Skeletal muscle satellite cell (primary cell): Measurements from ENCODE around the gene RAB38.

Experiments used
- H3K27me3 ChIP-seq: 2 replicates; pipeline ENCODE4 v1.7.0; 2013; ENCODE audit warnings: low read length; ENCODE audit not compliant: control insufficient read depth, insufficient read depth
- H3K36me3 ChIP-seq: 2 replicates; pipeline ENCODE4 v1.7.0; 2013; ENCODE audit warnings: mild to moderate bottlenecking, control low read depth, low read length; ENCODE audit not compliant: insufficient read depth
- H3K4me1 ChIP-seq: 2 replicates; pipeline ENCODE4 v1.7.0; 2013; ENCODE audit warnings: low read length; ENCODE audit not compliant: control insufficient read depth, insufficient read depth
- H3K4me2 ChIP-seq: 2 replicates; pipeline ENCODE4 v1.7.0; 2013; ENCODE audit warnings: mild to moderate bottlenecking, low read length
- H3K4me3 ChIP-seq: 2 replicates; pipeline ENCODE4 v1.7.0; 2013; ENCODE audit warnings: low read length
- H3K9ac ChIP-seq: 2 replicates; pipeline ENCODE4 v1.7.0; 2013; ENCODE audit warnings: mild to moderate bottlenecking, low read depth, low read length, moderate library complexity
- H3K9me3 ChIP-seq: replicated peaks from 2 replicates; pipeline ENCODE4 v1.7.0; 2013; ENCODE audit warnings: mild to moderate bottlenecking, control low read depth, low read length

Gene RAB38

GRCh38 chr11:88169471-88169870 lies 5.8 kb downstream of the RAB38 start:
- no peaks in the 10 kb centered on the region for H3K36me3 ChIP-seq
- no peak overlapping the region for H3K4me3 ChIP-seq
- peaks cover under 1% of the 10 kb centered on the region for H3K4me1 ChIP-seq

GRCh38 chr11:88167853-88168252 lies 7.4 kb downstream of the RAB38 start:
- Histone ChIP-seq H3K4me3 (no peak overlapping the region), H3K9me3 (no peaks in the 10 kb centered on the region)

More at GRCh38 chr11:88169471-88169870, 5.8 kb downstream of the RAB38 start:
- Histone ChIP-seq H3K27me3 (no peaks in the 10 kb centered on the region), H3K4me2 (no peak overlapping the region), H3K9ac (no peak overlapping the region), H3K9me3 (no peaks in the 10 kb centered on the region)

GRCh38 chr11:88164806-88165585 lies 10.2 kb downstream of the RAB38 start:
- Histone ChIP-seq H3K9me3 (no peaks in the 10 kb centered on the region), H3K9ac (no peak overlapping the region), H3K27me3 (no peaks in the 10 kb centered on the region), H3K4me1 (no peaks in the 10 kb centered on the region), H3K4me2 (no peak overlapping the region), H3K36me3 (no peaks in the 10 kb centered on the region), H3K4me3 (no peak overlapping the region)

More at GRCh38 chr11:88167853-88168252, 7.4 kb downstream of the RAB38 start:
- no peak overlapping the region for H3K9ac ChIP-seq
- H3K27me3 ChIP-seq, result no peaks in the 10 kb centered on the region
- no peaks in the 10 kb centered on the region for H3K36me3 ChIP-seq
- no peaks in the 10 kb centered on the region for H3K4me1 ChIP-seq
- no peak overlapping the region for H3K4me2 ChIP-seq

GRCh38 chr11:88164320-88164719 lies 10.9 kb downstream of the RAB38 start:
- Histone ChIP-seq H3K36me3 (no peaks in the 10 kb centered on the region), H3K4me2 (no peak overlapping the region), H3K4me3 (no peak overlapping the region), H3K4me1 (no peaks in the 10 kb centered on the region), H3K27me3 (no peaks in the 10 kb centered on the region), H3K9ac (no peak overlapping the region), H3K9me3 (no peaks in the 10 kb centered on the region)

- Histone ChIP-seq H3K4me1 (no peaks in the 10 kb centered on the region), H3K9ac (no peak overlapping the region), H3K4me2 (no peak overlapping the region), H3K36me3 (no peaks in the 10 kb centered on the region), H3K9me3 (no peaks in the 10 kb centered on the region), H3K4me3 (no peak overlapping the region), H3K27me3 (no peaks in the 10 kb centered on the region)
Measured at GRCh38 chr11:88158081-88158480, 17.2 kb downstream of the RAB38 start.

- Histone ChIP-seq H3K9me3 (no peaks in the 10 kb centered on the region), H3K27me3 (no peaks in the 10 kb centered on the region), H3K4me3 (no peak overlapping the region), H3K9ac (no peak overlapping the region), H3K4me2 (no peak overlapping the region), H3K4me1 (no peaks in the 10 kb centered on the region), H3K36me3 (no peaks in the 10 kb centered on the region)
Measured at GRCh38 chr11:88157370-88157769, 17.9 kb downstream of the RAB38 start.

GRCh38 chr11:88152381-88152780 lies 22.9 kb downstream of the RAB38 start:
- H3K4me2 ChIP-seq, result no peak overlapping the region
- no peaks in the 10 kb centered on the region for H3K9me3 ChIP-seq
- H3K9ac ChIP-seq, result no peak overlapping the region
- no peaks in the 10 kb centered on the region for H3K27me3 ChIP-seq
- no peaks in the 10 kb centered on the region for H3K36me3 ChIP-seq
- H3K4me1 ChIP-seq, result no peaks in the 10 kb centered on the region
- no peak overlapping the region for H3K4me3 ChIP-seq

- Histone ChIP-seq H3K36me3 (no peaks in the 10 kb centered on the region), H3K9ac (no peak overlapping the region), H3K4me2 (no peak overlapping the region), H3K27me3 (no peaks in the 10 kb centered on the region), H3K4me3 (no peak overlapping the region), H3K9me3 (no peaks in the 10 kb centered on the region), H3K4me1 (no peaks in the 10 kb centered on the region)
Measured at GRCh38 chr11:88151709-88152265, 23.5 kb downstream of the RAB38 start.

- no peak overlapping the region for H3K4me3 ChIP-seq
- H3K4me1 ChIP-seq, result no peaks in the 10 kb centered on the region
- no peaks in the 10 kb centered on the region for H3K36me3 ChIP-seq
- no peak overlapping the region for H3K4me2 ChIP-seq
- H3K9ac ChIP-seq, result no peak overlapping the region
- H3K9me3 ChIP-seq, result no peaks in the 10 kb centered on the region
- H3K27me3 ChIP-seq, result no peaks in the 10 kb centered on the region
Measured at GRCh38 chr11:88146106-88146505, 29.1 kb downstream of the RAB38 start.

GRCh38 chr11:88139865-88140264 lies 35.4 kb downstream of the RAB38 start:
- Histone ChIP-seq H3K4me2 (no peak overlapping the region), H3K4me1 (no peaks in the 10 kb centered on the region), H3K36me3 (no peaks in the 10 kb centered on the region), H3K9me3 (no peaks in the 10 kb centered on the region), H3K9ac (no peak overlapping the region), H3K27me3 (no peaks in the 10 kb centered on the region), H3K4me3 (no peak overlapping the region)

- Histone ChIP-seq H3K4me1 (no peaks in the 10 kb centered on the region), H3K4me2 (no peak overlapping the region), H3K4me3 (no peak overlapping the region), H3K36me3 (no peaks in the 10 kb centered on the region), H3K9me3 (no peaks in the 10 kb centered on the region), H3K9ac (no peak overlapping the region), H3K27me3 (no peaks in the 10 kb centered on the region)
Measured at GRCh38 chr11:88131764-88132470, 43.3 kb downstream of the RAB38 start.
